ENCODE results near the gene TFCP2.

Gene TFCP2

DNA sequence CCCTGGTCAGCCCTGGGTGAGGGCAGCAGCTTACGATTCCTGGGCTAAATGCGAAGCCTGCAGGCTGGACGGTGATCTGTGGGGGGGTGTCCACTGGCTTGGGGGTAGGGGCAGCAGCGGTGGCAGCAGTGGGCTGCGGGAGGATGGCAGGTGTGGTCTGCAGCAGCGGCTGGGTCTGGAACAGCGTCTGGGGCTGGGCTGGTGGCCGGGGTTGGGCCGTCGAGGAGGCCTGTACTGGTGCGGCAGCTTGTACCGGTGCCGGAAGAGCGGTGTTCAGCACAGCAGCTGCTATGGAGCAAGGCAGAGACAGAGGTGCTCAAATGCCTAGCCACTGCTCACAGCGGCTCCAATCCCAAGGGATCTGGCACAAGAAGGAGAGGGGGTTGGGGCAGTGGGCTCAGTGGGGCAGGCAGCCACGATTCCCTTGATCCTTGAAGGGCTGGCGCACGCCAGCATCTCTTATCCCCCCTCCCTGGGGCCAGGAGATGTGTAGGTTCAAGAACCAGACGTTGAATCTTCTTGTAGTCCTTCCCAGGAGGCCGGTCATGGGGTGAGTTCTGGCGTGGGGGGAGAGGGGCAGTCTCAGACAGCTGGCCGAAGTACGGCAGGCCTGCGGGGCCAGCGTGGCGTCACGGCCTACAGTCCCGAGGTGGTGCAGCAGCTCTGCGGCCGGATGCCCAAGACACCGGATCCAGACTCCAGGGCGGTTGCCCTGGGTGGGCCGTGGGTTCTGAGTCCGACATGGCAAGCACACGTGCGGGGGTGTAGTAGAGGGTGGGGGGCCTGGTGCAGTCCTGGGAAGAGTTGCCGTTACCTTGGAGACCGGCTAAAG, 25.0 kb upstream of the TFCP2 start:
- DNase-seq = no peak

- DNase-seq = no peak
Observed at GRCh38 chr12:51196547-51196946, 23.6 kb upstream of the TFCP2 start.

DNA sequence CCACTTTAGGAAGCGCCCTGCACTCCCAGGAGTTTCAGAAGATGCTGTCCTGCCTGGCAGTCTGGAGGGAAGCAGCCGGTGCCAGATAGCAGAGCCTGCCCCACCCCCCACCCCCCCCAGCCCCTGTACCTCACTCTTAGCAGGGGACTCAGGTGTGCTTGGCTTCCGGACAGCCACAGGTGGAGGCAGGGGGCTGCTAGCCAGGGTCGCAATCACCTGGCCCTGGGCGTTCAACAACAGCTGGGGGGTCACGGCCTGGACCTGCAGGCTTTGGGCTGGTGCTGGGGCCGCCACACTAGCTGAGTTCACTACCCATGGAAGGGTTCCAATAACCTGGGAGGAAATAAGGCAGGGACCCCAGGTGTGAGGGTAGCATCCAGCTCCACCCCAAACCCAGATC, 22.9 kb upstream of the TFCP2 start:
- DNase-seq = no peak

GRCh38 chr12:51192284-51192671, 19.3 kb upstream of the TFCP2 start:
- no peak for DNase-seq

DNA sequence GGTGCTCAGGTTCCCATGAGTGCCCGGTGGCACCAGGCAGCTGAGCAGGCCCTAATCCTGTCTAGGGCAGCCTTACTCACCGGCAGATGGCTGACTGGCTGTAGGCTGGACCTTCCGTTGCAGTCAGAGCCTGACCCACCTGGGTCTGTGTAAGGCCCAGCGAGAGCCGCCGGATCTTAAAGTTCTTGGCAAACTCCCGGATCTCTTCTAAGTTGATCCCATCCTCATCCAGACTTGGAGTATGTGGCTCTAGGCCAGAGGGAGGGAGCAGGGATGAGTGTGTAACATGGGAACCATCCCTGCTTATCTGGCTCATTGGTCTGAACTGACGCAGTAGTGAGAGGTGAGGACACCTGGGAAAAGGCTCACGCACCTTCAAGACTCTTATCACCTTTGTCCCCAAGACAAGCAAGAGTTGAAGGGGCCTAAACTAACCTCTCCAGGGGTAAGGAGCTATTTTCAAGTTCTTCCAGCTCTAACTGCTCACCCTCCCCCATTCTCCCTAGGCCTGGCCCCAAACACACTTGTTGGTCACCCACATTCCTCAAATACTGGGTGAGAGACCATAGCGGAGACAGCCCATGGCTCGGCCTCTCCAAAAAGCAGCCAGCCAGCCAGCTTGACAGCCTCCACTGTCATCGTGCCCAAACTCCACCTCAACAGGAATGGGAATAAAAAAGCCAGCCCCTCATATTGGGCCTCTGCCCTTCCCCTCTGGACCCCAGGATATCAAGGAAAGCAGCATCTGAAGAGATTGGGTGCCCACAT, 18.8 kb upstream of the TFCP2 start:
- no peak for DNase-seq

DNA sequence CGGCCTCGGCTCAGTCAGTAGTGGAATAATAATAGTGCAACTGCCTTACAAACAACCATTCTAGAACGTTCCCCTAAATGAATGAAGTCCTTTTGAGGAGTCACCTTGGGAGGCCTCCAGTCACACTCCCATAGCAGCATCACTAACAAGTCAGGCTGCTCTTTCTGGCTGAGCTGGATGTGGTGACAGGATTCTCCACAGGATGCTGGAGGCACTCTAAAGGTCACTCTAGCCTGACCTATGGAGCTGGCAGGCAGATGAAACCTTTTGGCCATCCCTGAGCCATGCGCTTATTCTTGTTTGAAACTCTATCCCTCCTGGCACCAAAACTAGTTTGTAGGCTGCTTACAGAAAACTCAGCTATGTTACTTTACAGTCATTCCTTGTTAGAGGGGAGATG, 17.9 kb upstream of the TFCP2 start:
- DNase-seq = no peak

- DNase-seq = no peak
Observed at GRCh38 chr12:51189790-51190355, 16.9 kb upstream of the TFCP2 start.

GRCh38 chr12:51188359-51189051, 15.6 kb upstream of the TFCP2 start:
- DNase-seq = no peak

DNA sequence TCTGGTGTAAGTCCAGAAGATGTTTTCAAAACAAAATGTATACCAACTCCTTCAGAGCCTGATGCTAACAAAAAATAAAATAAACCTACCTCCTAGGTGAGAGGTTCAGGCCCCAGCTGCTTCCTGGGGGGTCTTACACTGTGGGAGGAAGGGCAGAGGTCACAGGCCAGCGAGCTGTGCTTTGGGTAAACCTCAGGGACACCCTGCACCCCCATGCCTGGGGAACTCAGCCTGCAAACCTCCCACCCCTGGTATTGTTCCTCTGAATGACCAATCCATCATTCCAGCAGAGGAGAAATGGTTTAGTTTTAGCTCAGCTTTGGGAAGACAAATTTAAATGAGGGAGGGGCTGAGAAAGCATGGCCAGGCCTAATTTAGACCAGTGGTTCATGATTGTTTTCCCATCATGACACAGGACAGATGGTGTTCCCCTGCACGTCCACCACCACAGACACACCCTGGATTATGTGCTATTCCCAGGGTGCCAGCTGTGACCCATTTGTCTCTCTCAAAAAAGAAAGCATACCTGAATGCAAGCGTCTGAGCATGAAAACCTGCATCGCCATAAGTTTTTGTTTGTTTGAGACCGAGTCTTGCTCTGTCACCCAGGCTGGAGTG, 14.5 kb upstream of the TFCP2 start:
- DNase-seq = no peak

DNA sequence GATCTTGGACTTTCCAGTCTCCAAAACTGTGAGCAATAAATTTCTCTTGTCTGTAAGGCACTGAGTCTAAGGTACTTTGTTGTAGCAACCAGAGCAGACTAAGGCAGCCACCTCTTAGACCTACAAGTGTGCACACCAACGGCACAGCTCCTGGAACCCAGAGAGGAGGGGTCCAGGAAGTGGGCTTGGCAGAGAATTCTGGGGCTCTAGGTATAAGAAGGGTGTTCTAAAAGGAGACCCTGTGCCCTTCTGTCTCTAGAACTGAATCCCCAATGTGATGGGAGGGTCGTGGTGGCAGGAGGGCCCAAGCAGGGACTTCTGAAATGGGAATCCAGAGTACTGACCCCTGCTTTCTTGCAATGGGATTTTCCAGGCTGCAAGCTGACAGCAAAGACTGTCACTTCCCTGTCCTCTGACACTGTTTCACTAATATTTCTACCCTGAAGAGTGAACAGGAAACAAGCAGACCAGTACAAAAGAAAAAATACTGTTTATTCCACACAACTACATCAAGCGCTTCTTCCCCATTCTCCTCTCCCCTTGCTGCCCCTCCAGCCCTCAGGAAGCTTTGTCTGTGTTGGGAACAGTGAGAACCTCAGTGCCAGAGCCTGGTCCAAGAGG, 13.6 kb upstream of the TFCP2 start:
- DNase-seq = no peak

GRCh38 chr12:51185171-51185717, 12.3 kb upstream of the TFCP2 start:
- DNase-seq = no peak

- no peak for DNase-seq
Observed at GRCh38 chr12:51183816-51184215, 10.9 kb upstream of the TFCP2 start.

- DNase-seq = no peak
Observed at GRCh38 chr12:51183349-51183748, 10.4 kb upstream of the TFCP2 start.

DNA sequence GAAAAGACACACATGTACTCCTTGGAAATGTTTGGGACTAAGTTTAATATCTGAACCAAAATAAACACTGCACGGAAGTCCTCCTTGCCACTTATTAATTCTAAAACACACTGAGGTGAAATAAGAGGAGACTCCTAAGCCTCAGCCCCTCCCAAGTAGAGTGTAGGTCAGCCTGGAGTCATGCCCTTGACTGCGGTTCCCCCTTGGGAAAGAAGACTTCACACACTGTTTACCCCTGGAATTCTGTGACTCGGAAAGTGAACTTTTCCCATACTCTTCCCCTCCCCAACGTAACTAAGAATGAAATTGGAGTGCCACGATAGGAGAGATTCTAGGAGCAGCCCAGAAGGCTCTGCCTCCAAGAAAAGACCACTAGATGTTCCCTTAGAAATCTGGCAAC, 8.6 kb upstream of the TFCP2 start:
- DNase-seq = no peak

DNA sequence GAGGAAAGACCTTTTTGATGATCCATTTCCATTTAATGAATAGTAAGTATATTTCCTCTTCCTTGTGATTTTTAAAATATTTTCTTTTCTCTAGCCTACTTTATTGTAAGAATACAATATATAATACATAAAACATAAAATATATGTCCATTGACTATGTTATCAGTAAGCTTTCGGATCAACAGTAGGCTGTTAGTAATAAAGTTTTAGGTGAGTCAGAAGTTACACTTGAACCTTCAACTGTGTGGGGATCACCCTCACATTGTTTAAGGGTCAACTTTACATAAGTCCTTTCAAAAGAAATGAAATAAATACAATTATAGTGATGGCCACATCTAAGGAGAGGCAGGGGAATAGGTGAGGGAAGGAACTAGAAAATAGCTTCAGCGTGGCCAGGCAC, 5.0 kb upstream of the TFCP2 start:
- no peak for DNase-seq

GRCh38 chr12:51174501-51174900, 1.6 kb upstream of the TFCP2 start:
- no peak for DNase-seq

- DNase-seq = no peak
Observed at GRCh38 chr12:51171884-51172514, 936 bp downstream of the TFCP2 start.

DNA sequence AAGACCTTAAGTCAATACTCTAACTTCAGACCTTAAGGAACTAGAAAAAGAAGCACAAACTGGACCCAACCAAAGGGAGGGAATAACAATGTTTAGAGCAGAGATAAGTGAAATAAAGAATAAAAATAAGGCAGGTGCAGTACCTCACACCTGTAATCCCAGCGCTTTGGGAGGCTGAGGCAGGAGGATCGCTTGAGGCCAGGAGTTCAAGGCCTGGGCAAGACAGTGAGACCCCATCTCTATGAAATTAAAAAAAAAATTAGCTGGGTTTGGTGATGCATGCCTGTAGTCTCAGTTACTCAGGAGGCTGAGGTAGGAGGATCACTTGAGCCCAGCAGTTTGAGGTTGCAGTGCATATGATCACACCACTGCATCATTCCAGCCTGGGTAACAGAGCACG, 9.1 kb downstream of the TFCP2 start:
- no peak for DNase-seq

- no peak for DNase-seq
Observed at GRCh38 chr12:51162217-51162616, 10.7 kb downstream of the TFCP2 start.

GRCh38 chr12:51160814-51161459, 12.0 kb downstream of the TFCP2 start:
- no peak for DNase-seq

GRCh38 chr12:51156245-51156765, 16.6 kb downstream of the TFCP2 start:
- DNase-seq = no peak
